ENCODE data around the gene CITED1. TPM values are rescaled to one million over a fixed set of nuclear protein-coding genes. Genes with fewer than 3 reads are reported as not detected.

The CITED1 gene
- total and polyA plus RNA-seq, 11 donors = 0.45 to 0.90 (median 0.73) TPM; not detected in 8

- no peaks in the 10 kb centered on the region for H3K4me1 ChIP-seq
- no peaks in the 10 kb centered on the region for H3K36me3 ChIP-seq
- DNase-seq (no peak), ATAC-seq (peak in 1 of 4 donors; percentile 62)
- 58 to 86% (median 75%) methylated on average over 4 of the region's 4 CpGs for WGBS, 4 donors
- H3K9me3 ChIP-seq = no peaks in the 10 kb centered on the region
- H3K27me3 ChIP-seq = peaks cover 0 to 38% (median 0%) of the 10 kb centered on the region in 9 donors
- H3K4me3 ChIP-seq = no peak overlapping the region
- no peak for TF ChIP-seq POLR2A (IDR thresholded peaks at IDR 0.05)
- TF ChIP-seq, protein P1, sequence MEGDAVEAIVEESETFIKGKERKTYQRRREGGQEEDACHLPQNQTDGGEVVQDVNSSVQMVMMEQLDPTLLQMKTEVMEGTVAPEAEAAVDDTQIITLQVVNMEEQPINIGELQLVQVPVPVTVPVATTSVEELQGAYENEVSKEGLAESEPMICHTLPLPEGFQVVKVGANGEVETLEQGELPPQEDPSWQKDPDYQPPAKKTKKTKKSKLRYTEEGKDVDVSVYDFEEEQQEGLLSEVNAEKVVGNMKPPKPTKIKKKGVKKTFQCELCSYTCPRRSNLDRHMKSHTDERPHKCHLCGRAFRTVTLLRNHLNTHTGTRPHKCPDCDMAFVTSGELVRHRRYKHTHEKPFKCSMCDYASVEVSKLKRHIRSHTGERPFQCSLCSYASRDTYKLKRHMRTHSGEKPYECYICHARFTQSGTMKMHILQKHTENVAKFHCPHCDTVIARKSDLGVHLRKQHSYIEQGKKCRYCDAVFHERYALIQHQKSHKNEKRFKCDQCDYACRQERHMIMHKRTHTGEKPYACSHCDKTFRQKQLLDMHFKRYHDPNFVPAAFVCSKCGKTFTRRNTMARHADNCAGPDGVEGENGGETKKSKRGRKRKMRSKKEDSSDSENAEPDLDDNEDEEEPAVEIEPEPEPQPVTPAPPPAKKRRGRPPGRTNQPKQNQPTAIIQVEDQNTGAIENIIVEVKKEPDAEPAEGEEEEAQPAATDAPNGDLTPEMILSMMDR (IDR thresholded peaks at IDR 0.05) = no peak
- no peak overlapping the region for H3K27ac ChIP-seq
- intact Hi-C loops (cut with DNase I) = no loop called here
These were observed 11.4 kb upstream of the CITED1 start for GRCh38 chrX:72317139-72317538.

- H3K4me1 ChIP-seq = no peaks in the 10 kb centered on the region
- intact Hi-C loops (cut with DNase I) = no loop called here
- DNase-seq (peak in 1 of 5 donors; percentile 10), ATAC-seq (peak in 2 of 4 donors; percentile 16 to 26)
- no peaks in the 10 kb centered on the region for H3K36me3 ChIP-seq
- H3K27me3 ChIP-seq = peaks cover 0 to 41% (median 0%) of the 10 kb centered on the region in 9 donors
- no peak overlapping the region for H3K27ac ChIP-seq
- H3K4me3 ChIP-seq = no peak overlapping the region
- no peaks in the 10 kb centered on the region for H3K9me3 ChIP-seq
- WGBS, 4 donors = 35 to 59% (median 46%) methylated on average over 12 of the region's 12 CpGs
- TF ChIP-seq POLR2A (IDR thresholded peaks at IDR 0.05) = no peak
- TF ChIP-seq, protein P1 (IDR thresholded peaks at IDR 0.05) = no peak
These were observed 10.8 kb upstream of the CITED1 start for GRCh38 chrX:72316408-72317110.

GRCh38 chrX:72314881-72315280 is 9.2 kb upstream of the CITED1 start:
- DNase-seq = no peak
- no peak for TF ChIP-seq POLR2A (IDR thresholded peaks at IDR 0.05)
- TF ChIP-seq, protein P1 (IDR thresholded peaks at IDR 0.05) = no peak
- H3K9me3 ChIP-seq = no peaks in the 10 kb centered on the region
- ATAC-seq = no peak
- H3K27ac ChIP-seq = no peak overlapping the region
- intact Hi-C loops (cut with DNase I) = no loop called here
- H3K36me3 ChIP-seq = no peaks in the 10 kb centered on the region
- peaks cover 0 to 56% (median 0%) of the 10 kb centered on the region in 9 donors for H3K27me3 ChIP-seq
- no peaks in the 10 kb centered on the region for H3K4me1 ChIP-seq
- no peak overlapping the region for H3K4me3 ChIP-seq
- WGBS, 4 donors = 91 to 97% (median 94%) methylated on average over 3 of the region's 3 CpGs

GRCh38 chrX:72313707-72314641 is 8.3 kb upstream of the CITED1 start:
- ATAC-seq (no peak), DNase-seq (no peak)
- no peaks in the 10 kb centered on the region for H3K36me3 ChIP-seq
- no peaks in the 10 kb centered on the region for H3K9me3 ChIP-seq
- intact Hi-C loops (cut with DNase I) = no loop called here
- 66 to 73% (median 72%) methylated on average over 8 of the region's 8 CpGs for WGBS, 4 donors
- peak overlapping the region in 1 of 12 donors; percentile 28 for H3K27ac ChIP-seq
- peaks cover 0 to 65% (median 0%) of the 10 kb centered on the region in 9 donors for H3K27me3 ChIP-seq
- no peak overlapping the region for H3K4me3 ChIP-seq
- TF ChIP-seq POLR2A (IDR thresholded peaks at IDR 0.05) = no peak
- TF ChIP-seq, protein P1 (IDR thresholded peaks at IDR 0.05) = no peak
- H3K4me1 ChIP-seq = peaks cover 0 to 6% (median 0%) of the 10 kb centered on the region in 12 donors

Data from heart left ventricle (tissue), 16 donors.